GM21529 (cell line): ENCODE data around the gene RECQL5.

Source experiments
- ATAC-seq: cut with Tn5 transposase; IDR thresholded peaks from one replicate; pipeline ENCODE4 v1.9.1; 2021; ENCODE audit not compliant: unreplicated experiment

Gene RECQL5

GRCh38 chr17:75619506-75620431 is 47.2 kb downstream of the RECQL5 start:
- ATAC-seq = no peak

DNA sequence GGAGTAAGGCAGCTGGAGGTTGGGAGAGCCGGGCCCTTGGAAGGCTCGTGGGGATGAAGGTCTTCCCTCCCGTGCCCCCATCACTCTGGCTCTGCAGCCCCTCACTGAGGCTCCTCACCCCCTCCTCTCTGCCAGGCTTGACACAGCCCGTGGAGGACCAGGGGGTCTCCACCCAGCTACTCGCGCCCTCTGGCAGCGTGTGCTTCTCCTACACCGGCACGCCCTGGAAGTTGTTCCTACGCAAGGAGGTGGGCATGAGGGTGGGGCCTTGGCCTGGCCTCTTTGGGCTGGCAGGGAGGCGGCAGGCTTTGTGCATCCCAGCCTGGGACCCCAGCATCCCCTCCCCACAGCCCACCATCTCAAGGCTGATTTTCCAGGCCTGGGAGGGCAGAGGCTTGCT is 49.3 kb downstream of the RECQL5 start:
- ATAC-seq = no peak

DNA sequence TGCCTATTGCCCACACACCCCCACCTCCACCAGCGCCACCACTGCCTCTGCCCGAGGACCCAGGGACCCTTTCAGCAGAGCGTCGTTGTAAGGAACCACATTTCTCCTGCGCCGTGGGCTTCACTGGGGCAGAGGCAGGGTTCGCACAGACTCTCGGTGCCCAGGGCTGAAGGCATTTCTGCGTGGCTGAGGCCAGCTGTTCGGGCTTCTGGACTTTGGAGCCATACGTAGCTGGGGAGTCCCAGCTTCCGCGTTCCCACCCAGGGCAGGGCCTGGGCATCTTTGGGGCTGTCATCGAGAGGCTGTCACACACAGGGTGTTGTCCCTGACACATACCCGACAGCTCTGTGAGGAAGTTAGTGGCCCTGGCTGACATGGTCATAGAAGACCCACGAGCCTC is 49.7 kb downstream of the RECQL5 start:
- ATAC-seq = no peak

GRCh38 chr17:75616521-75617122 is 50.3 kb downstream of the RECQL5 start:
- ATAC-seq = no peak

GRCh38 chr17:75615301-75615700 is 51.7 kb downstream of the RECQL5 start:
- ATAC-seq = no peak

GRCh38 chr17:75614556-75615270 is 52.2 kb downstream of the RECQL5 start:
- no peak for ATAC-seq

DNA sequence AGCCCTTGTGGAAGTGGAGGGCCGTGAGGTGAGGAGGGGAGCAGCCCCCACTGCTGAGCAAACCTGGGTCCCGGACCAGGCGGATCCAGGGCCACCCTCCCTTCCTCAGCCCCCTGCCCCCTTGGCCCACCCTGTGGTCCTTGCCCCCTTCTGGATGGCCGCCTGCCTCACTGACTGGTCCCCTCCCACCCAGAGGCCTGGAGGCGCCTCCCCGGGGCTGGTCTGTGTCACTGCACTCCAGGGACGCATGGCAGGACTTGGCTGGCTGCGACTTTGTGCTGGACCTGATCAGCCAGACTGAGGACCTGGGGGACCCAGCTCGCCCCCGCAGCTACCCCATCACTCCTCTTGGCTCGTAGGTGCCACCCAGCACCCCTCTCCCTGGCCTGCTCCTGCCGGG is 52.9 kb downstream of the RECQL5 start:
- ATAC-seq = no peak

- no peak for ATAC-seq
These were observed 53.9 kb downstream of the RECQL5 start for GRCh38 chr17:75612906-75613626.

- ATAC-seq = no peak
These were observed 55.0 kb downstream of the RECQL5 start for GRCh38 chr17:75611851-75612429.

GRCh38 chr17:75610103-75610984 is 56.6 kb downstream of the RECQL5 start:
- ATAC-seq = no peak

- no peak for ATAC-seq
These were observed 59.9 kb downstream of the RECQL5 start for GRCh38 chr17:75607086-75607485.

- ATAC-seq = no peak
These were observed 61.2 kb downstream of the RECQL5 start for GRCh38 chr17:75605790-75606189.

GRCh38 chr17:75604034-75604695 is 62.8 kb downstream of the RECQL5 start:
- no peak for ATAC-seq

DNA sequence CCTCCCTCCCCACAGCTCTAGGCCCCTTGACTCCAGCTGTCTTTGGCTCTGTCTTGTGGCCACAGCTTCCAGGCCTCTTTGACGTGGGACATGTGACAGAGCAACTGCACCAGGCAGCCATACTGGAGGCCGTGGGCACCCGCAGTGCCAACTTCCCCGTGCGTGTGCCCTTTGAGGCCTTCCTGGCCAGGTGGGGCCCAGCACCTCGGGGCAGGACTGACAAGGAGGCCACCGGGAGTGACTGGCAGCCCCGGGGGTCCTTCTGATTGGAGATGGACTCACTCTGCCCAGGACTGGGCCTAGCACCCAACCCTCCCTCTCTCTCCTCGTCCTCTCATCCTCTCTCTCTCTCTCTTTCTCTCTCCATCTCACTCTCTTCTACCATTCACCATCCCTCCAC is 63.8 kb downstream of the RECQL5 start:
- ATAC-seq = no peak

DNA sequence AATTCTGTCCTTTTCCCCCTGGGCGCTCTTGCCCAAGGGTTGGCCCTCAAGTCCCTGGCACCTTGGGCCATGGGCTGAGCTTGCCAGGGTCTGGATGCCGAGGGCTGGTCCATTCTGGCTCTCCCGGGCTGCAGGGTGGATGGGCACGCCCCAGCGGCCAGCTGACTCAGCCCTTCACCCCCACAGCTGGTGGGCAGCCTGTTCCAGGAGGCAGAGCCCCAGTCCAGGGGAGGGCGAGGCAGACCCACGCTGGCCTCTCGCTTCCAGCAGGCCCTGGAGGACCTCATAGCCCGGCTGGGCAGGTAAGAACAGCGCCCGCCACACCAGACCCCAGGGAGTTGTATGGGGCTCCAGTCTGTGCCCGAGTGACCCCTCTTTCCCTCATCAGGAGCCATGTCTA is 64.3 kb downstream of the RECQL5 start:
- no peak for ATAC-seq

- no peak for ATAC-seq
These were observed 65.6 kb downstream of the RECQL5 start for GRCh38 chr17:75601057-75601987.

DNA sequence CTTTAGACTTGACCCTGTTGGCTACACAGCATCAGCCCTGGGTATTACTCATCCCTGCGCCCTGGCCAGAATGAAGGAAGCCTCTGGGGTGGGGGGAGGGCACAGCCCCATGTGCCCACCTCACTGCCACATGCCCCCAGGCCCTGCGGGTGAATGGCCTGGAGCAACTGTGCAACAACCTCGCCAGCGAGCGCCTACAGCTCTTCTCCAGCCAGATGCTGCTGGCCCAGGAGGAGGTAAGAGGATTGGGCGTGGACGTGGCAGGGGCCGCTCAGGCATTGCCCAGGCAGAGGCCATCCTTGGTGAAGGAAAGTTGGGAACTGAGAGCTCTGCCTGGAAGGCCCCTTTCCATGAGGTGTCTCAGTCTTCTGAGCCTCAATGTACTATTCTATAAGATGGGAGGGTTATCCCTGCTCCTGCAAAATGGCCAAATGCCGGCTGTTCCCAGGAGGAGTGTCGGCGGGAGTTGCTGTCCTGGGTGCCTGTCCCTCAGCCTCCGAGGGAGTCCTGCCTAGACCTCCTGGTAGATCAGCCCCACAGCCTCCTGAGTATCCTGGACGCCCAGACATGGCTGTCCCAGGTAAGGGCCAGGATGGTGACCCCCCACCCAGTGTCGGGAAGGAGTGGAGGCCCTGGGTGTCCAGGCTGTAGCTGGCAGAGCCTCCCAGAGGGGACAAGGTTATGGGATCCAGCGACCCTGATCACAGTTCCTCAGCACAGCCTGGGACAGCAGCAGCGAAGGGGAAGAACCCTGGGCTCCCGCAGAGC is 70.5 kb downstream of the RECQL5 start:
- no peak for ATAC-seq
